Left ventricle myocardium inferior (tissue), 1 donor: Measurements from ENCODE around the gene SH3BGRL. TPM values are rescaled to one million over a fixed set of nuclear protein-coding genes. Genes with fewer than 3 reads are reported as not detected.

Source experiments
- DNase-seq: peaks from one replicate; pipeline ENCODE4 v3.0.0-alpha.2; 2020
- H3K27ac ChIP-seq: fragments of 200-600 bp; replicated peaks from 2 replicates; pipeline ENCODE4 v1.8.0; 2021
- H3K27me3 ChIP-seq: fragments of 200-600 bp; 2 replicates; pipeline ENCODE4 v1.8.0; 2021; ENCODE audit warnings: low read depth
- H3K36me3 ChIP-seq: fragments of 200-600 bp; 2 replicates; pipeline ENCODE4 v1.8.0; 2021
- H3K4me1 ChIP-seq: fragments of 200-600 bp; 2 replicates; pipeline ENCODE4 v1.8.0; 2021
- H3K4me3 ChIP-seq: fragments of 200-600 bp; 2 replicates; pipeline ENCODE4 v1.8.0; 2021; ENCODE audit warnings: mild to moderate bottlenecking, moderate library complexity
- H3K9me3 ChIP-seq: fragments of 200-600 bp; replicated peaks from 2 replicates; pipeline ENCODE4 v1.8.0; 2021
- intact Hi-C: fragments of 100-400 bp; cut with micrococcal nuclease; formaldehyde crosslinking; loops from one replicate; pipeline ENCODE4 v1.11.0; 2022
- total RNA-seq: library from RNA; stranded (reverse); fragmentation: NEBNext Ultra II Directional; extraction: Animal tissue kit (Norgen Biotek cat#: 25700); gene quantifications from one replicate; pipeline ENCODE4 v1.2.1, GENCODE V29; 2021
- TF ChIP-seq, protein P1 (sequence below): fragments of 200-600 bp; IDR thresholded peaks from 2 replicates; pipeline ENCODE4 v1.8.0; 2021; ENCODE audit warnings: antibody characterized with exemption, mild to moderate bottlenecking, borderline replicate concordance
- donor health status: DM: no; HTN: yes; CAD: no; lungs with severe emphysema.

The SH3BGRL gene
- total RNA-seq, 1 donor from 2014 or later, result 27.0 TPM

DNA sequence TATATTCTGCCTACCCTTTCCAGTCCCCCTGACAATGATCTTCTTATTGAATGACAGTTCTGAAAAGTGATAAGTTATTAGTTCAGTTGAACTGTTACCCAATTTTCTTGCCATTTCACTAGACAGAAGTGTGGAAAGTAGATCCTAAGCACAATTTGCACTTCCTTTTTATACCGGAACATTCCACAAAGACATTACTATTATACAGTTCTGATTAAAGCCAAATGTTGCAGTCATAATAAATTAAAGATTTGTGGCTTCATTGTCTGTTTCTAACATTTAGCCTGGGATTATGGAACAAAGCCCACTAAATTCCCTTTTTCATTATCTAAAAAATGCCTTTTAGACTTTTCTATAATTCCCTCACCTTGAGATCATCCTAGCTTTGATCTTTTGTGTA, 13.8 kb downstream of the SH3BGRL start:
- no peaks in the 10 kb centered on the region for H3K4me1 ChIP-seq
- H3K36me3 ChIP-seq, result no peaks in the 10 kb centered on the region
- H3K9me3 ChIP-seq, result no peaks in the 10 kb centered on the region
- TF ChIP-seq, protein P1, sequence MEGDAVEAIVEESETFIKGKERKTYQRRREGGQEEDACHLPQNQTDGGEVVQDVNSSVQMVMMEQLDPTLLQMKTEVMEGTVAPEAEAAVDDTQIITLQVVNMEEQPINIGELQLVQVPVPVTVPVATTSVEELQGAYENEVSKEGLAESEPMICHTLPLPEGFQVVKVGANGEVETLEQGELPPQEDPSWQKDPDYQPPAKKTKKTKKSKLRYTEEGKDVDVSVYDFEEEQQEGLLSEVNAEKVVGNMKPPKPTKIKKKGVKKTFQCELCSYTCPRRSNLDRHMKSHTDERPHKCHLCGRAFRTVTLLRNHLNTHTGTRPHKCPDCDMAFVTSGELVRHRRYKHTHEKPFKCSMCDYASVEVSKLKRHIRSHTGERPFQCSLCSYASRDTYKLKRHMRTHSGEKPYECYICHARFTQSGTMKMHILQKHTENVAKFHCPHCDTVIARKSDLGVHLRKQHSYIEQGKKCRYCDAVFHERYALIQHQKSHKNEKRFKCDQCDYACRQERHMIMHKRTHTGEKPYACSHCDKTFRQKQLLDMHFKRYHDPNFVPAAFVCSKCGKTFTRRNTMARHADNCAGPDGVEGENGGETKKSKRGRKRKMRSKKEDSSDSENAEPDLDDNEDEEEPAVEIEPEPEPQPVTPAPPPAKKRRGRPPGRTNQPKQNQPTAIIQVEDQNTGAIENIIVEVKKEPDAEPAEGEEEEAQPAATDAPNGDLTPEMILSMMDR, result no peak
- DNase-seq, result no peak
- no peaks in the 10 kb centered on the region for H3K27me3 ChIP-seq
- H3K4me3 ChIP-seq, result no peak overlapping the region
- intact Hi-C loops, result no loop called here
- no peak overlapping the region for H3K27ac ChIP-seq

DNA sequence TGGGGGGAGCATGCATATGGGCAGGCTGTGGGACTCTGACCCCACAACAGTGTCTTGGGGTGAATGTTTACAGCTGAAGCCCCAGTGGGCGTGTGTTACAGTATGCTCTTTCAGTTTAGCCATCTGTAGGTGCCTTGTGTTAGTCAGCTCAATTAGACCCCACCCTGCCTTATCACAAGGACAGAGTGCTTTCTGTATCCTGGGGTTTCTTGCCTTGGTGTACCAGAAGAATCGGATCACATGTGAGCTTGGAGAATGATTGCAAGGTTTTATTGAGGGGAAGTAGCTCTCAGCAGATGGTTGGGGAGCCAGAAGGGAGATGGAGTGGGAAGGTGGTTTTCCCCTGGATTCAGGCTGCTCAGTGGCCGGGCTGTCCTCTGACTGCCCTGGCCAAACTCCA, 27.3 kb downstream of the SH3BGRL start:
- H3K27ac ChIP-seq, result no peak overlapping the region
- no peaks in the 10 kb centered on the region for H3K4me1 ChIP-seq
- H3K27me3 ChIP-seq, result no peaks in the 10 kb centered on the region
- no peaks in the 10 kb centered on the region for H3K9me3 ChIP-seq
- no peak for DNase-seq
- intact Hi-C loops, result no loop called here
- H3K36me3 ChIP-seq, result no peaks in the 10 kb centered on the region
- no peak overlapping the region for H3K4me3 ChIP-seq
- TF ChIP-seq, protein P1, result no peak

DNA sequence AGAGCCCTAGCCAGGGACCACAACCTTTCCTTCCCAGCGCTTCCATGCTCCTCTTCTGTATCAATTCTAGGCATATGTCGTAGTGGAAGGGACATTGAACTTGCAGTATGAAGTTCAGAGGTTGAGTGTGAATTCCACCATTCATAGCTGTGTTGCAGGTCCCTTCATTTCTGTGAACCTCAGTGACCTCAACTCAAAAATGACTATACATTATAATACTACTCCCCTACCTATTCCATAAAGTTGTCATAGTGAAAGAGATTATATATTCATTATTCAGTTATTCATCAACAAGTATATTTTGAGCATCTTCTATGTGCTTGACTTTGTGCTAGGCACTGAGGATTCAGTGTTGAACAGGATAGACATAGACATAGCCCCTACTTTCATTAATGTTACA, 28.0 kb downstream of the SH3BGRL start:
- H3K4me1 ChIP-seq, result no peaks in the 10 kb centered on the region
- H3K27ac ChIP-seq, result no peak overlapping the region
- no peaks in the 10 kb centered on the region for H3K36me3 ChIP-seq
- H3K9me3 ChIP-seq, result no peaks in the 10 kb centered on the region
- intact Hi-C loops, result no loop called here
- no peaks in the 10 kb centered on the region for H3K27me3 ChIP-seq
- H3K4me3 ChIP-seq, result no peak overlapping the region
- DNase-seq, result no peak
- TF ChIP-seq, protein P1, result no peak

DNA sequence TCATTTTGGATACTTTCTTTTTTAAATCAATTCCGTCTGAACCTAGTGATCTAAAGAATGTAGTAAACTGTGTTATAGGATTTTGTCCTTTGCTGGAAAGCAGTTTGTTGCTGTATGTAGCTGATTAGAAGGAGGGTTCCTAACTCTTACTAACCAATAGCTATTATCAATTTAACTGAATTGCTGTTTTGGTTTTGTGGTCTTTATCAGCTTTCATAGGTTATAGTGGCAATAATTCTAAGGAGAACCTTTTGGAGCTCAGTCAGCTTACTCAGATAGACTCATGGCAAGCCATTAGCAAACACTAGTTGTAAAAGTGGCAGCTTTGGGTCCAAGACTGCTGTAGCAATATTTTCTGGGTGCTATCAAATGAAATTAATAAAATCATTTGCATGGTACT, 29.6 kb downstream of the SH3BGRL start:
- Histone ChIP-seq H3K27ac (no peak overlapping the region), H3K4me3 (no peak overlapping the region), H3K9me3 (no peaks in the 10 kb centered on the region), H3K36me3 (no peaks in the 10 kb centered on the region), H3K27me3 (no peaks in the 10 kb centered on the region), H3K4me1 (no peaks in the 10 kb centered on the region)
- TF ChIP-seq, protein P1, result no peak
- intact Hi-C loops, result no loop called here
- DNase-seq, result no peak

DNA sequence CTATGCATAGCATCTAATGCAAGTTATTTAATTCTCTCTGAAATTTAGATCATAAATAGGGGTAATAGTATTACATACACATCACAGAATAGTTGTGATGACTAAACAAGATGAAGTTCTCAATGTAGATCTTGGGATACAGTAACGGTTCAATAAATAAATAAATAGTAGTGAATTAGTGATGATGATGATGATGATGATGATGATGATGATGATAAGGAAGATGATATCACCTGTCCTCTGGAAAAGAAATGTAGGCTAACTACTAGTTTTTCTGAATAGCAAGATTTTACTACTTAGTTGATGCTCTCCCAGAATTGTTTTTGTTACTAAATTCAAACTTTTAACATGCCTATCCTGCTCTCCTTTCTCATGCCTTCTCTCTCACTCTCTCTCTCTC, 30.3 kb downstream of the SH3BGRL start:
- no peak for DNase-seq
- intact Hi-C loops, result no loop called here
- no peak overlapping the region for H3K27ac ChIP-seq
- H3K27me3 ChIP-seq, result no peaks in the 10 kb centered on the region
- H3K36me3 ChIP-seq, result no peaks in the 10 kb centered on the region
- TF ChIP-seq, protein P1, result no peak
- H3K4me1 ChIP-seq, result no peaks in the 10 kb centered on the region
- no peak overlapping the region for H3K4me3 ChIP-seq
- H3K9me3 ChIP-seq, result no peaks in the 10 kb centered on the region

DNA sequence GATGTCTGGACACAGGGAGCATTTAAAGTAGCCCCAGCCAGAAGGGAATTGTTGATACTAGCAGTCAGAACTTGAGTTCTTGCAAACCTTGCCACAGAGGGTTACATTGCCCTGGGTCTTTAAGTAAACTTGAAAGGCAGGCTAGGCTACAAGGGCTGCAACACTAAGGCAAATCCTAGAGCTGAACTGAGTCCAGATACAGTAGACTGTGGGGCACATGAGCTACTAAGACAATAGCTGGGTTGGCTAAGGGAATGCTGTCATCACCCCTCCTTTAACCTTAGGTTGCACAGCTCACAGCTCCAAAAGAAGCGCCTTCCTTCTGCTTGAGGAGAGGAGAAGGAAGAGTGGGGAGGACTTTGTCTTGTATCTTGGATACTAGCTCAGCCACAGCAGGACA, 35.6 kb downstream of the SH3BGRL start:
- no peak for DNase-seq
- no peaks in the 10 kb centered on the region for H3K27me3 ChIP-seq
- no peak overlapping the region for H3K4me3 ChIP-seq
- H3K27ac ChIP-seq, result no peak overlapping the region
- TF ChIP-seq, protein P1, result no peak
- intact Hi-C loops, result no loop called here
- H3K36me3 ChIP-seq, result no peaks in the 10 kb centered on the region
- no peaks in the 10 kb centered on the region for H3K4me1 ChIP-seq
- no peaks in the 10 kb centered on the region for H3K9me3 ChIP-seq
